NCI-H1417 treated with DMSO at 0.1 percent for 48 hours (cell line): ENCODE measurements around the gene TMEM255B.
"Not testable (repeated sequence)": the region's sequence is repeated elsewhere in the genome, so short reads cannot be mapped to it uniquely, and the experiment has no call there.

ENCODE experiments used
- DNase-seq: peaks from one replicate; lab custom pipeline; 2025; lab: John Stamatoyannopoulos, UW

The TMEM255B gene

GRCh38 chr13:113817860-113818691 lies 59.0 kb downstream of the TMEM255B start:
- DNase-seq = no peak

- DNase-seq = no peak
Observed at GRCh38 chr13:113818700-113819295, 59.8 kb downstream of the TMEM255B start.

GRCh38 chr13:113819341-113819730 lies 60.3 kb downstream of the TMEM255B start:
- DNase-seq = no peak

- no peak for DNase-seq
Observed at GRCh38 chr13:113819731-113820715, 61.0 kb downstream of the TMEM255B start.

GRCh38 chr13:113820813-113821651 lies 62.0 kb downstream of the TMEM255B start:
- DNase-seq = peak; percentile 20

GRCh38 chr13:113821847-113822246 lies 62.8 kb downstream of the TMEM255B start:
- DNase-seq = no peak

- no peak for DNase-seq
Observed at GRCh38 chr13:113822266-113822665, 63.2 kb downstream of the TMEM255B start.

- DNase-seq = no peak
Observed at GRCh38 chr13:113822956-113823744, 64.1 kb downstream of the TMEM255B start.

GRCh38 chr13:113823771-113824170 lies 64.7 kb downstream of the TMEM255B start:
- DNase-seq = no peak

GRCh38 chr13:113825841-113826240 lies 66.8 kb downstream of the TMEM255B start:
- no peak for DNase-seq

GRCh38 chr13:113826446-113826845 lies 67.4 kb downstream of the TMEM255B start:
- DNase-seq = not testable (repeated sequence)

- DNase-seq = no peak
Observed at GRCh38 chr13:113827021-113827420, 68.0 kb downstream of the TMEM255B start.

- no peak for DNase-seq
Observed at GRCh38 chr13:113828282-113828825, 69.3 kb downstream of the TMEM255B start.

- not testable (repeated sequence) for DNase-seq
Observed at GRCh38 chr13:113830426-113830950, 71.5 kb downstream of the TMEM255B start.

GRCh38 chr13:113831061-113831460 lies 72.0 kb downstream of the TMEM255B start:
- DNase-seq = no peak

- DNase-seq = no peak
Observed at GRCh38 chr13:113832205-113832604, 73.2 kb downstream of the TMEM255B start.

- DNase-seq = no peak
Observed at GRCh38 chr13:113832631-113833030, 73.6 kb downstream of the TMEM255B start.

GRCh38 chr13:113833111-113833830 lies 74.2 kb downstream of the TMEM255B start:
- no peak for DNase-seq

- not testable (repeated sequence) for DNase-seq
Observed at GRCh38 chr13:113834006-113834405, 75.0 kb downstream of the TMEM255B start.
